ENCODE data around the gene ASB1. TPM values are rescaled to one million over a fixed set of nuclear protein-coding genes. Genes with fewer than 3 reads are reported as not detected.

Gene ASB1
- polyA plus RNA-seq, 1 donor (not counting 4 experiments of a cell fraction or from before 2014, with no cell fraction given) = 13.0 TPM

DNA sequence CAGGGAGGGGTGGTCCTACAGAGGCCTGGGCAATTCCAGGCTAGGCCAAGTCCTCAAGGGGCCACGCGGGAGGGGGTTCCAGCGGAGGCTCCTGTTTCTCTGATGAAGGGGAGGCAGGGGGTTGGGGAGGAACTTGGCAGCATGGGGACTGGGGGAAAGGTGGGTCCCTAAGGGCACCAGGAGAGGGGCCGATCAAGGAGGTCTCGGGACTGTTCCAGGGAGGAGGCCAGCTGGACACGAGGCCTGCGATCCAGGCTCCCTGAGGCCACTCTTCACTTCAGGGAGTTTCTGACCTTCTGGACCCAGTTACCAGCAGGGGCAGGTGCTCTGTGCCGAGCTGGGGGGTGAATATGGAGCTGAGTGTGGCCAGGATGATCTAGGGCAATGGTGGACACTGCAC, 71.5 kb downstream of the ASB1 start:
- dilution Hi-C loops (cut with MboI; ENCODE audit: extremely low pct_ligation_motif_present, low sequenced_read_pairs) = no loop called here
- Histone ChIP-seq H3K9me3 (ENCODE audit: control insufficient read depth, low read depth, low read length) (no peaks in the 10 kb centered on the region), H3K4me2 (ENCODE audit: control insufficient read depth, extremely low read depth, insufficient read depth, low read depth, low read length) (no peak overlapping the region), H3K79me2 (ENCODE audit: control insufficient read depth, insufficient read depth, low read length) (no peaks in the 10 kb centered on the region), H3K9me1 (ENCODE audit: control insufficient read depth, extremely low read depth, insufficient read depth, low read length) (no peaks in the 10 kb centered on the region), H3K9ac (ENCODE audit: control insufficient read depth, extremely low read depth, insufficient read depth, low read length) (no peak overlapping the region), H2AFZ (ENCODE audit: control insufficient read depth, low read length) (no peak overlapping the region), H3K4me1 (ENCODE audit: control insufficient read depth, extremely low read depth, insufficient read depth, low read length) (no peaks in the 10 kb centered on the region), H4K20me1 (ENCODE audit: control insufficient read depth, extremely low read depth, insufficient read depth, low read length) (no peaks in the 10 kb centered on the region), H3K27ac (ENCODE audit: control insufficient read depth, insufficient read depth, low read length) (no peak overlapping the region), H3K27me3 (ENCODE audit: control insufficient read depth, extremely low read depth, insufficient read depth, low read length) (no peaks in the 10 kb centered on the region), H3K4me3 (ENCODE audit: control insufficient read depth in 2 of 3, extremely low read depth in 1 of 3, insufficient read depth in 2 of 3, low read depth in 1 of 3, low read length in 3 of 3) (no peak overlapping the region), H3K36me3 (ENCODE audit: control insufficient read depth in 2 of 2, extremely low read depth in 1 of 2, insufficient read depth in 2 of 2, low read length in 2 of 2) (no peaks in the 10 kb centered on the region)
- DNase-seq (ENCODE audit: low read depth, low spot score) (no peak), FAIRE-seq (no peak)
- TF ChIP-seq, protein P1, sequence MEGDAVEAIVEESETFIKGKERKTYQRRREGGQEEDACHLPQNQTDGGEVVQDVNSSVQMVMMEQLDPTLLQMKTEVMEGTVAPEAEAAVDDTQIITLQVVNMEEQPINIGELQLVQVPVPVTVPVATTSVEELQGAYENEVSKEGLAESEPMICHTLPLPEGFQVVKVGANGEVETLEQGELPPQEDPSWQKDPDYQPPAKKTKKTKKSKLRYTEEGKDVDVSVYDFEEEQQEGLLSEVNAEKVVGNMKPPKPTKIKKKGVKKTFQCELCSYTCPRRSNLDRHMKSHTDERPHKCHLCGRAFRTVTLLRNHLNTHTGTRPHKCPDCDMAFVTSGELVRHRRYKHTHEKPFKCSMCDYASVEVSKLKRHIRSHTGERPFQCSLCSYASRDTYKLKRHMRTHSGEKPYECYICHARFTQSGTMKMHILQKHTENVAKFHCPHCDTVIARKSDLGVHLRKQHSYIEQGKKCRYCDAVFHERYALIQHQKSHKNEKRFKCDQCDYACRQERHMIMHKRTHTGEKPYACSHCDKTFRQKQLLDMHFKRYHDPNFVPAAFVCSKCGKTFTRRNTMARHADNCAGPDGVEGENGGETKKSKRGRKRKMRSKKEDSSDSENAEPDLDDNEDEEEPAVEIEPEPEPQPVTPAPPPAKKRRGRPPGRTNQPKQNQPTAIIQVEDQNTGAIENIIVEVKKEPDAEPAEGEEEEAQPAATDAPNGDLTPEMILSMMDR (optimal IDR thresholded peaks at IDR 0.05 in 1 of 3, IDR thresholded peaks at IDR 0.05 in 1 of 3, conservative IDR thresholded peaks at IDR 0.05 in 1 of 3; ENCODE audit: extremely low read depth in 1 of 3, insufficient read depth in 2 of 3, low read length in 3 of 3) = no peak
- no peak for TF ChIP-seq EZH2 (IDR thresholded peaks at IDR 0.05; ENCODE audit: low read length)

GRCh38 chr2:238498691-238499295, 72.1 kb downstream of the ASB1 start:
- dilution Hi-C loops (cut with MboI; ENCODE audit: extremely low pct_ligation_motif_present, low sequenced_read_pairs) = no loop called here
- Histone ChIP-seq H3K4me1 (ENCODE audit: control insufficient read depth, extremely low read depth, insufficient read depth, low read length) (no peaks in the 10 kb centered on the region), H3K9ac (ENCODE audit: control insufficient read depth, extremely low read depth, insufficient read depth, low read length) (no peak overlapping the region), H3K27ac (ENCODE audit: control insufficient read depth, insufficient read depth, low read length) (no peak overlapping the region), H3K4me2 (ENCODE audit: control insufficient read depth, extremely low read depth, insufficient read depth, low read depth, low read length) (no peak overlapping the region), H3K9me3 (ENCODE audit: control insufficient read depth, low read depth, low read length) (no peaks in the 10 kb centered on the region), H2AFZ (ENCODE audit: control insufficient read depth, low read length) (no peak overlapping the region), H4K20me1 (ENCODE audit: control insufficient read depth, extremely low read depth, insufficient read depth, low read length) (no peaks in the 10 kb centered on the region), H3K4me3 (ENCODE audit: control insufficient read depth in 2 of 3, extremely low read depth in 1 of 3, insufficient read depth in 2 of 3, low read depth in 1 of 3, low read length in 3 of 3) (no peak overlapping the region), H3K27me3 (ENCODE audit: control insufficient read depth, extremely low read depth, insufficient read depth, low read length) (no peaks in the 10 kb centered on the region), H3K9me1 (ENCODE audit: control insufficient read depth, extremely low read depth, insufficient read depth, low read length) (no peaks in the 10 kb centered on the region), H3K79me2 (ENCODE audit: control insufficient read depth, insufficient read depth, low read length) (no peaks in the 10 kb centered on the region), H3K36me3 (ENCODE audit: control insufficient read depth in 2 of 2, extremely low read depth in 1 of 2, insufficient read depth in 2 of 2, low read length in 2 of 2) (no peaks in the 10 kb centered on the region)
- DNase-seq (ENCODE audit: low read depth, low spot score) (no peak), FAIRE-seq (no peak)
- no peak for TF ChIP-seq EZH2 (IDR thresholded peaks at IDR 0.05; ENCODE audit: low read length)
- TF ChIP-seq, protein P1 (optimal IDR thresholded peaks at IDR 0.05 in 1 of 3, IDR thresholded peaks at IDR 0.05 in 1 of 3, conservative IDR thresholded peaks at IDR 0.05 in 1 of 3; ENCODE audit: extremely low read depth in 1 of 3, insufficient read depth in 2 of 3, low read length in 3 of 3) = no peak

Measured in keratinocyte (primary cell).